Left lung (tissue), 10 donors: ENCODE measurements around the gene LRFN3. TPM values are rescaled to one million over a fixed set of nuclear protein-coding genes. Genes with fewer than 3 reads are reported as not detected.

Experiments
- ATAC-seq: fragments of 200-7000 bp; cut with Tn5 transposase; one replicate; pipeline ENCODE4 v1.9.1; 2020; ENCODE audit warnings: moderate library complexity
- DNase-seq, 4 donors: peaks; one replicate each; pipeline ENCODE4 v3.0.0-alpha.2; 2013 to 2020
- H3K27ac ChIP-seq, 2 donors: fragments of 200-600 bp; sonication (generic) in 1 of 2; one replicate each; pipeline versions ENCODE4 v1.5.0 to v1.8.0; 2020 to 2021
- H3K27me3 ChIP-seq, 2 donors: fragments of 200-600 bp; sonication (generic) in 1 of 2; one replicate each; pipeline versions ENCODE4 v1.5.0 to v1.8.0; 2020 to 2021
- H3K36me3 ChIP-seq, 2 donors: fragments of 200-600 bp; sonication (generic) in 1 of 2; one replicate each; pipeline versions ENCODE4 v1.5.0 to v1.8.0; 2020 to 2021
- H3K4me1 ChIP-seq, 2 donors: fragments of 200-600 bp; one replicate each; pipeline ENCODE4 v1.8.0; 2021
- H3K4me3 ChIP-seq, 2 donors: fragments of 200-600 bp; sonication (generic) in 1 of 2; one replicate each; pipeline versions ENCODE4 v1.5.0 to v1.8.0; 2020 to 2021; ENCODE audit warnings: mild to moderate bottlenecking in 1 of 2
- H3K9me3 ChIP-seq, 2 donors: fragments of 200-600 bp; sonication (generic) in 1 of 2; one replicate each; pipeline versions ENCODE4 v1.5.0 to v1.8.0; 2020 to 2021
- CTCF ChIP-seq, 2 donors: fragments of 200-600 bp; sonication (generic) in 1 of 2; IDR thresholded peaks; one replicate each; pipeline versions ENCODE4 v1.5.0 to v1.8.0; 2021; ENCODE audit warnings: antibody characterized with exemption in 2 of 2
- intact Hi-C, 2 donors: fragments of 100-400 bp; cut with DNase I; formaldehyde crosslinking; loops; one replicate each; pipeline versions ENCODE4 v1.11.2 to v1.14.2; 2022
- polyA plus RNA-seq, 6 donors: library from polyadenylated mRNA; unstranded; fragments of 120-200 nt; gene quantifications; one replicate each; pipeline ENCODE4 v1.2.1, GENCODE V29; 2013; ENCODE audit not compliant: insufficient read length in 6 of 6
- total RNA-seq, 2 donors: library from RNA; stranded (reverse); fragmentation: NEBNext Ultra II Directional; extraction: Animal tissue kit (Norgen Biotek cat#: 25700); gene quantifications; one replicate each; pipeline ENCODE4 v1.2.1, GENCODE V29; 2021
- donor health status: DM: no; HTN: yes; CAD: no.
- donor health status: DM: no; HTN: no; CAD: no.

LRFN3 gene
- total and polyA plus RNA-seq, 8 donors, result 8.0 to 14.8 (median 12.3) TPM

- TF ChIP-seq CTCF (IDR thresholded peaks at IDR 0.05), result no peak
- H3K4me1 ChIP-seq, result peaks cover 0 to 74% of the 10 kb centered on the region in 2 donors
- no peak overlapping the region for H3K4me3 ChIP-seq
- H3K36me3 ChIP-seq, result peaks cover 0 to 11% of the 10 kb centered on the region in 2 donors
- ATAC-seq (no peak), DNase-seq (peak in 1 of 4 donors; percentile 2)
- no peaks in the 10 kb centered on the region for H3K27me3 ChIP-seq
- intact Hi-C loops, result no loop called here
- H3K27ac ChIP-seq, result peak overlapping the region in 1 of 2 donors; percentile 96
- no peaks in the 10 kb centered on the region for H3K9me3 ChIP-seq
Measured at GRCh38 chr19:35911173-35911572, 25.0 kb upstream of the LRFN3 start.

- H3K36me3 ChIP-seq, result peaks cover 0 to 5% of the 10 kb centered on the region in 2 donors
- H3K27ac ChIP-seq, result peak overlapping the region in 1 of 2 donors; percentile 96
- ATAC-seq (peak; percentile 17), DNase-seq (peak in 2 of 4 donors; percentile 65 to 82)
- H3K27me3 ChIP-seq, result no peaks in the 10 kb centered on the region
- no peak for TF ChIP-seq CTCF (IDR thresholded peaks at IDR 0.05)
- no peak overlapping the region for H3K4me3 ChIP-seq
- H3K4me1 ChIP-seq, result peaks cover 0 to 68% of the 10 kb centered on the region in 2 donors
- H3K9me3 ChIP-seq, result no peaks in the 10 kb centered on the region
- intact Hi-C loops, result no loop called here
Measured at GRCh38 chr19:35911790-35912189, 24.4 kb upstream of the LRFN3 start.

- no peak for TF ChIP-seq CTCF (IDR thresholded peaks at IDR 0.05)
- intact Hi-C loops, result no loop called here
- DNase-seq (no peak), ATAC-seq (no peak)
- H3K36me3 ChIP-seq, result no peaks in the 10 kb centered on the region
- H3K4me3 ChIP-seq, result no peak overlapping the region
- peaks cover 0 to 66% of the 10 kb centered on the region in 2 donors for H3K4me1 ChIP-seq
- H3K27ac ChIP-seq, result peak overlapping the region in 1 of 2 donors; percentile 78
- no peaks in the 10 kb centered on the region for H3K27me3 ChIP-seq
- H3K9me3 ChIP-seq, result no peaks in the 10 kb centered on the region
Measured at GRCh38 chr19:35913589-35913988, 22.6 kb upstream of the LRFN3 start.

GRCh38 chr19:35915443-35915842 lies 20.7 kb upstream of the LRFN3 start:
- Histone ChIP-seq H3K4me3 (no peak overlapping the region), H3K27me3 (no peaks in the 10 kb centered on the region), H3K9me3 (no peaks in the 10 kb centered on the region), H3K4me1 (peaks cover 0 to 54% of the 10 kb centered on the region in 2 donors), H3K36me3 (no peaks in the 10 kb centered on the region), H3K27ac (peak overlapping the region in 1 of 2 donors; percentile 78)
- no peak for DNase-seq
- intact Hi-C loops, result no loop called here
- ATAC-seq, result no peak
- no peak for TF ChIP-seq CTCF (IDR thresholded peaks at IDR 0.05)

GRCh38 chr19:35919306-35919705 lies 16.9 kb upstream of the LRFN3 start:
- intact Hi-C loops, result no loop called here
- Histone ChIP-seq H3K4me1 (peaks cover 0 to 17% of the 10 kb centered on the region in 2 donors), H3K27me3 (peaks cover 0 to 14% of the 10 kb centered on the region in 2 donors), H3K36me3 (no peaks in the 10 kb centered on the region), H3K27ac (no peak overlapping the region), H3K9me3 (no peaks in the 10 kb centered on the region), H3K4me3 (no peak overlapping the region)
- DNase-seq (no peak), ATAC-seq (no peak)
- TF ChIP-seq CTCF (IDR thresholded peaks at IDR 0.05), result no peak
